ENCODE measurements around the gene PSMD8. TPM values are rescaled to one million over a fixed set of nuclear protein-coding genes. Genes with fewer than 3 reads are reported as not detected.
"Not testable (repeated sequence)": the region's sequence is repeated elsewhere in the genome, so short reads cannot be mapped to it uniquely, and the experiment has no call there.

PSMD8 gene
- total RNA-seq, 1 donor from 2014 or later: 162 TPM

DNA sequence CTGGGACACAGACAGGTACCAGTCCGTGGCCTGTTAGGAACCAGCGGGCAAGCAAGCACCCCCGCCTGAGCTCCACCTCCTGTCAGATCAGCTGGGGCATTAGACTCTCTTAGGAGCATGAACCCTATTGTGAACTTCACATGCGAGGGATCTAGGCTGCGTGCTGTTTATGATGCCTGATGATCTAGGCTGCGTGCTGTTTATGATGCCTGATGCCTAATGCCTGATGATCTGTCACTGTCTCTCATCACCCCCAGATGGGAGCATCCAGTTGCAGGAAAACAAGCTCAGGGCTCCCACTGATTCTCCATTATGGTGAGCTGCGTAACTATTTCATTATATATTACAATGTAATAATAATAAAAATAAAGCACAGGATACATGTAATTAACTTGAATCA lies 48.1 kb downstream of the PSMD8 start:
- peaks cover 8% of the 10 kb centered on the region for H3K4me1 Mint-ChIP-seq (ENCODE audit: unreplicated experiment)
- H3K36me3 Mint-ChIP-seq (ENCODE audit: unreplicated experiment): no peaks in the 10 kb centered on the region
- no peak for DNase-seq (ENCODE audit: extremely low spot score, unreplicated experiment)
- TF ChIP-seq, protein P1, sequence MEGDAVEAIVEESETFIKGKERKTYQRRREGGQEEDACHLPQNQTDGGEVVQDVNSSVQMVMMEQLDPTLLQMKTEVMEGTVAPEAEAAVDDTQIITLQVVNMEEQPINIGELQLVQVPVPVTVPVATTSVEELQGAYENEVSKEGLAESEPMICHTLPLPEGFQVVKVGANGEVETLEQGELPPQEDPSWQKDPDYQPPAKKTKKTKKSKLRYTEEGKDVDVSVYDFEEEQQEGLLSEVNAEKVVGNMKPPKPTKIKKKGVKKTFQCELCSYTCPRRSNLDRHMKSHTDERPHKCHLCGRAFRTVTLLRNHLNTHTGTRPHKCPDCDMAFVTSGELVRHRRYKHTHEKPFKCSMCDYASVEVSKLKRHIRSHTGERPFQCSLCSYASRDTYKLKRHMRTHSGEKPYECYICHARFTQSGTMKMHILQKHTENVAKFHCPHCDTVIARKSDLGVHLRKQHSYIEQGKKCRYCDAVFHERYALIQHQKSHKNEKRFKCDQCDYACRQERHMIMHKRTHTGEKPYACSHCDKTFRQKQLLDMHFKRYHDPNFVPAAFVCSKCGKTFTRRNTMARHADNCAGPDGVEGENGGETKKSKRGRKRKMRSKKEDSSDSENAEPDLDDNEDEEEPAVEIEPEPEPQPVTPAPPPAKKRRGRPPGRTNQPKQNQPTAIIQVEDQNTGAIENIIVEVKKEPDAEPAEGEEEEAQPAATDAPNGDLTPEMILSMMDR (IDR thresholded peaks at IDR 0.05): no peak
- no peak overlapping the region for H3K4me3 Mint-ChIP-seq (ENCODE audit: unreplicated experiment)
- peaks cover 21% of the 10 kb centered on the region for H3K27me3 Mint-ChIP-seq (ENCODE audit: unreplicated experiment)
- H3K9me3 Mint-ChIP-seq (ENCODE audit: unreplicated experiment): no peaks in the 10 kb centered on the region
- H3K27ac Mint-ChIP-seq (ENCODE audit: unreplicated experiment): no peak overlapping the region

DNA sequence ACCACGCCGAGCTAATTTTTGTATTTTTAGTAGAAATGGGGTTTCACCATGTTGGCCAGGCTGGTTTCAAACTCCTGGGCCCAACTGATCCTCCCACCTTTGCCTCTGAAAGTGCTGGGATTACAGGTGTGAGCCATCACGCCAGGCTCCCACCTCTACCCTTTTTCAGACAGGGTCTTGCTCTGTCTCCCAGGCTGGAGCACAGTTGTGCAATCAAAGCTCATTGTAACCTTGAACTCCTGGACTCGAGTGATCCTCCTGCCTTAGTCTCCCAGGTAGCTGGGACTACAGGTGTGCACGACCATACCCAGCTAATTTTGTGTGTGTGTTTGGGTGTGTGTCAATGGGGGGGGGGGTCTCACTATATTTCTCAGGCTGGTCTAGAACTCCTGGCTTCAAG lies 49.9 kb downstream of the PSMD8 start:
- Mint-ChIP-seq H3K27ac (ENCODE audit: unreplicated experiment) (no peak overlapping the region), H3K4me3 (ENCODE audit: unreplicated experiment) (no peak overlapping the region), H3K27me3 (ENCODE audit: unreplicated experiment) (peaks cover 16% of the 10 kb centered on the region), H3K4me1 (ENCODE audit: unreplicated experiment) (peaks cover 1% of the 10 kb centered on the region), H3K9me3 (ENCODE audit: unreplicated experiment) (no peaks in the 10 kb centered on the region), H3K36me3 (ENCODE audit: unreplicated experiment) (no peaks in the 10 kb centered on the region)
- TF ChIP-seq, protein P1 (IDR thresholded peaks at IDR 0.05): no peak
- DNase-seq (ENCODE audit: extremely low spot score, unreplicated experiment): no peak

- no peaks in the 10 kb centered on the region for H3K9me3 Mint-ChIP-seq (ENCODE audit: unreplicated experiment)
- no peaks in the 10 kb centered on the region for H3K36me3 Mint-ChIP-seq (ENCODE audit: unreplicated experiment)
- peaks cover 18% of the 10 kb centered on the region for H3K27me3 Mint-ChIP-seq (ENCODE audit: unreplicated experiment)
- H3K4me3 Mint-ChIP-seq (ENCODE audit: unreplicated experiment): no peak overlapping the region
- H3K27ac Mint-ChIP-seq (ENCODE audit: unreplicated experiment): no peak overlapping the region
- H3K4me1 Mint-ChIP-seq (ENCODE audit: unreplicated experiment): peaks cover 1% of the 10 kb centered on the region
- TF ChIP-seq, protein P1 (IDR thresholded peaks at IDR 0.05): no peak
- no peak for DNase-seq (ENCODE audit: extremely low spot score, unreplicated experiment)
Observed at GRCh38 chr19:38425222-38425809, 50.9 kb downstream of the PSMD8 start.

DNA sequence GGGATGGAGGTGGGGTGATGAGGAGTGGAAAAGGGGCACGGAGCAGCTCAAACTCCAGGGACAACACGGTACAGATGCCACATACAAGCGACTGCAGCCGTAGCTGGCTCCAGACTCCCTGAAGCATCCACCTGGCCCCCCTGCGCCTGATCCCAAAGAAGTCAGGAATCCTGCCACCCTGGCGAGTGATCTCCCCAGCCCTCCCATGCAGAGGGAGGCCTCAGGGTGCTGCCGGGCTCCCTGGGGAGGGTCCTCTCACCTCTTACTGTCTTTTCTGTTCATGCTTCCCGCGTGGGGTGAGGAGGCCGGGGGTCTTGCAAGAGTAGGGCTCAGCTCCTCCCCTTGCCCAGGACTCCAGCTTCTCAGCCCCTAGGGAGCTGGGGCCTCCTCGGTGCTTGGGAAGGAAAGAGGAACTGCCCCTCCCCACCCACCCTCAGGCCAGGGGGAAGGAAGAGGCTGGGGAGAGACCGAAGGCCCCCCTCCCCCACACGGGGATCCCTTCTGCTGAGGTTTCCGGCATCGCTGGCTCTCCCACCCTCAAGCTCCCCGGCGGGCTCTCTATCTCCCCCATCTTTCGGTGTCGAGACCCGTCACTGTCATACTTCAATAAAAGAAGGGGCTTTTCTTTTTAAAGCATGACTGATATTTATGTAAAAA lies 51.6 kb downstream of the PSMD8 start, which contains the start of gene RASGRP4:
TSS of gene RASGRP4 (minus strand) at position 410 of the 657 bp plus-strand sequence. CDS start at position 282, 128 bp downstream.
- Mint-ChIP-seq H3K4me1 (ENCODE audit: unreplicated experiment) (peaks cover 1% of the 10 kb centered on the region), H3K27ac (ENCODE audit: unreplicated experiment) (no peak within 1 kb of the TSS), H3K36me3 (ENCODE audit: unreplicated experiment) (no peaks in the 10 kb centered on the region), H3K27me3 (ENCODE audit: unreplicated experiment) (peaks cover 21% of the 10 kb centered on the region), H3K9me3 (ENCODE audit: unreplicated experiment) (no peaks in the 10 kb centered on the region), H3K4me3 (ENCODE audit: unreplicated experiment) (no peak within 1 kb of the TSS)
- DNase-seq (ENCODE audit: extremely low spot score, unreplicated experiment): no peak
- TF ChIP-seq, protein P1 (IDR thresholded peaks at IDR 0.05): no peak

DNA sequence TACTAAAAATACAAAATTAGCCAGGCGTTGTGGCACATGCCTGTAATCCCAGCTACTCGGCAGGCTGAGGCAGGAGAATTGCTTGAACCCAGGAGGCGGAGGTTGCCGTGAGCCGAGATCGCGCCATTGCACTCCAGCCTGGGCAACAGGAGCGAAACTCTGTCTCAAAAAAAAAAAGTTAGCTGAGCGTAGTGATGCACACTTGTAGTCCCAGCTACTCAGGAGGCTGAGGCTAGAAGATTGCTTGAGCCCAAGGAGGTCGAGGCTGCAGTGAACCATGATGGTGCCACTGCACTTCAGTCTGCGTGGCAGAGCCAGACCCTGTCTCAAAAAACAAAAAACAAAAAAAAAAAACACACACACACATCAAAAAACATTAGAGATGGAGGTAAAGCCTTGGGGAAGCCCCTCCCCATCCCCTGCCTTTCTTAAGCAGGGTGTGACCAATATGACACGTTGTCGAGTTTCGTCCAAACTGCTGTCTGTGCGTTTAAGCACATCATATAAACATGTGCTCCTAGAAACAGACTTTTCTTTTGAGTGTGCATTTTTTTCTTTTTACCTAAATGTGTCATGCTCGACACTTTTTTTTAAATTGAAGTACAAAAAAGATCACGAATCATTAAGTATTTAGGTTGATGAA lies 52.8 kb downstream of the PSMD8 start:
- H3K27ac Mint-ChIP-seq (ENCODE audit: unreplicated experiment); H3K4me1 Mint-ChIP-seq (ENCODE audit: unreplicated experiment); H3K36me3 Mint-ChIP-seq (ENCODE audit: unreplicated experiment); H3K9me3 Mint-ChIP-seq (ENCODE audit: unreplicated experiment); DNase-seq (ENCODE audit: extremely low spot score, unreplicated experiment); H3K4me3 Mint-ChIP-seq (ENCODE audit: unreplicated experiment): not testable (repeated sequence)
- peaks cover 25% of the 10 kb centered on the region for H3K27me3 Mint-ChIP-seq (ENCODE audit: unreplicated experiment)

Measured in osteocyte (in vitro differentiated cells).